ENCODE data around the gene SPOUT1. TPM values are rescaled to one million over a fixed set of nuclear protein-coding genes. Genes with fewer than 3 reads are reported as not detected.
A peak's percentile ranks its signal among the peaks of the same experiment; 100 is the strongest.

The SPOUT1 gene
- total RNA-seq, 3 donors from 2014 or later (not counting 1 experiment from before 2014, with no cell fraction given) = 35.8 to 49.2 (median 40.1) TPM

GRCh38 chr9:128820665-128821583 is 8.7 kb downstream of the SPOUT1 start:
- peak overlapping the region; percentile 45 for H3K4me3 Mint-ChIP-seq
- Histone ChIP-seq H3K9me3 (ENCODE audit: control insufficient read depth, insufficient read depth, low read length) (no peaks in the 10 kb centered on the region), H3K27ac (ENCODE audit: low read length) (no peak overlapping the region), H3K4me1 (ENCODE audit: control insufficient read depth, insufficient read depth, low read length) (peaks cover 19% of the 10 kb centered on the region), H3K27me3 (ENCODE audit: control insufficient read depth, insufficient read depth, low read length) (no peaks in the 10 kb centered on the region), H3K4me3 (ENCODE audit: low read length) (no peak overlapping the region), H3K36me3 (ENCODE audit: control insufficient read depth, insufficient read depth, low read length) (peaks cover 27% of the 10 kb centered on the region)
- peaks cover 18 to 25% of the 10 kb centered on the region in 2 donors for H3K4me1 Mint-ChIP-seq
- H3K27me3 Mint-ChIP-seq (ENCODE audit: low read depth in 2 of 2) = no peaks in the 10 kb centered on the region
- DNase-seq (no peak), ATAC-seq (no peak)
- no peaks in the 10 kb centered on the region for H3K9me3 Mint-ChIP-seq
- H3K27ac Mint-ChIP-seq = no peak overlapping the region
- H3K36me3 Mint-ChIP-seq = no peaks in the 10 kb centered on the region
- WGBS (ENCODE audit: insufficient coverage) = 94% methylated on average over 24 of the region's 24 CpGs
- intact Hi-C loops (cut with micrococcal nuclease) = no loop called here
- TF ChIP-seq CTCF (IDR thresholded peaks at IDR 0.05) = no peak

GRCh38 chr9:128819716-128820664 is 9.6 kb downstream of the SPOUT1 start:
- Mint-ChIP-seq H3K27me3 (ENCODE audit: low read depth in 2 of 2) (no peaks in the 10 kb centered on the region), H3K9me3 (no peaks in the 10 kb centered on the region), H3K27ac (no peak overlapping the region), H3K4me3 (peak overlapping the region; percentile 67), H3K36me3 (no peaks in the 10 kb centered on the region), H3K4me1 (peaks cover 18 to 25% of the 10 kb centered on the region in 2 donors)
- Histone ChIP-seq H3K4me1 (ENCODE audit: control insufficient read depth, insufficient read depth, low read length) (peaks cover 19% of the 10 kb centered on the region), H3K27ac (ENCODE audit: low read length) (no peak overlapping the region), H3K36me3 (ENCODE audit: control insufficient read depth, insufficient read depth, low read length) (peaks cover 23% of the 10 kb centered on the region), H3K27me3 (ENCODE audit: control insufficient read depth, insufficient read depth, low read length) (no peaks in the 10 kb centered on the region), H3K9me3 (ENCODE audit: control insufficient read depth, insufficient read depth, low read length) (no peaks in the 10 kb centered on the region), H3K4me3 (ENCODE audit: low read length) (no peak overlapping the region)
- 94% methylated on average over 18 of the region's 18 CpGs for WGBS (ENCODE audit: insufficient coverage)
- TF ChIP-seq CTCF (IDR thresholded peaks at IDR 0.05) = no peak
- ATAC-seq (no peak), DNase-seq (no peak)
- intact Hi-C loops (cut with micrococcal nuclease) = loop anchor here (2.0 kb wide), 1 partner anchor 95 kb away; the partner anchor contains the start of gene ZDHHC12

GRCh38 chr9:128818839-128819715 is 10.5 kb downstream of the SPOUT1 start:
- Mint-ChIP-seq H3K27ac (no peak overlapping the region), H3K27me3 (ENCODE audit: low read depth in 2 of 2) (no peaks in the 10 kb centered on the region), H3K4me3 (peak overlapping the region; percentile 74), H3K36me3 (no peaks in the 10 kb centered on the region), H3K9me3 (no peaks in the 10 kb centered on the region), H3K4me1 (peaks cover 18 to 25% of the 10 kb centered on the region in 2 donors)
- Histone ChIP-seq H3K9me3 (ENCODE audit: control insufficient read depth, insufficient read depth, low read length) (no peaks in the 10 kb centered on the region), H3K4me1 (ENCODE audit: control insufficient read depth, insufficient read depth, low read length) (peaks cover 19% of the 10 kb centered on the region), H3K36me3 (ENCODE audit: control insufficient read depth, insufficient read depth, low read length) (peaks cover 15% of the 10 kb centered on the region), H3K4me3 (ENCODE audit: low read length) (peak overlapping the region; percentile 33), H3K27me3 (ENCODE audit: control insufficient read depth, insufficient read depth, low read length) (no peaks in the 10 kb centered on the region), H3K27ac (ENCODE audit: low read length) (no peak overlapping the region)
- intact Hi-C loops (cut with micrococcal nuclease) = loop anchor here (2.0 kb wide), 1 partner anchor 94 kb away; the partner anchor contains the start of gene ZDHHC12
- no peak for TF ChIP-seq CTCF (IDR thresholded peaks at IDR 0.05)
- 7% methylated on average over 86 of the region's 90 CpGs for WGBS (ENCODE audit: insufficient coverage)
- DNase-seq = peak; percentile 42 to 74
- peak; percentile 20 to 50 (median 36) for ATAC-seq

All from natural killer cell (primary cell).